GM21423 (cell line): ENCODE measurements around the gene DTNB.
"Not testable (repeated sequence)": the region's sequence is repeated elsewhere in the genome, so short reads cannot be mapped to it uniquely, and the experiment has no call there.

Experiments
- ATAC-seq: cut with Tn5 transposase; IDR thresholded peaks from one replicate; pipeline ENCODE4 v1.9.1; 2021; ENCODE audit warnings: mild to moderate bottlenecking, moderate library complexity; ENCODE audit not compliant: unreplicated experiment

The DTNB gene

GRCh38 chr2:25673300-25674076 lies at the start of gene DTNB:
DTNB (minus strand) TSS chr2:25673577; CDS start chr2:25652660, 20,917 bp downstream.
- ATAC-seq, result peak; percentile 71

- no peak for ATAC-seq
Measured at GRCh38 chr2:25722224-25722623, 48.8 kb upstream of the DTNB start.

GRCh38 chr2:25720575-25720974 lies 47.2 kb upstream of the DTNB start:
- ATAC-seq, result no peak

- no peak for ATAC-seq
Measured at GRCh38 chr2:25714740-25715139, 41.4 kb upstream of the DTNB start.

GRCh38 chr2:25712455-25712854 lies 39.1 kb upstream of the DTNB start:
- no peak for ATAC-seq

- ATAC-seq, result no peak
Measured at GRCh38 chr2:25711675-25712354, 38.4 kb upstream of the DTNB start.

- no peak for ATAC-seq
Measured at GRCh38 chr2:25710750-25711149, 37.4 kb upstream of the DTNB start.

- ATAC-seq, result no peak
Measured at GRCh38 chr2:25709349-25709748, 36.0 kb upstream of the DTNB start.

GRCh38 chr2:25707927-25708590 lies 34.7 kb upstream of the DTNB start:
- no peak for ATAC-seq

GRCh38 chr2:25705575-25705974 lies 32.2 kb upstream of the DTNB start:
- ATAC-seq, result not testable (repeated sequence)

GRCh38 chr2:25701801-25702200 lies 28.4 kb upstream of the DTNB start:
- no peak for ATAC-seq

- no peak for ATAC-seq
Measured at GRCh38 chr2:25700221-25700660, 26.9 kb upstream of the DTNB start.

GRCh38 chr2:25699216-25699615 lies 25.8 kb upstream of the DTNB start:
- no peak for ATAC-seq

GRCh38 chr2:25698752-25699151 lies 25.4 kb upstream of the DTNB start:
- ATAC-seq, result no peak

GRCh38 chr2:25697559-25698341 lies 24.4 kb upstream of the DTNB start:
- ATAC-seq, result no peak

GRCh38 chr2:25692737-25693445 lies 19.5 kb upstream of the DTNB start:
- ATAC-seq, result no peak

- ATAC-seq, result no peak
Measured at GRCh38 chr2:25692143-25692542, 18.8 kb upstream of the DTNB start.

- ATAC-seq, result no peak
Measured at GRCh38 chr2:25690058-25690457, 16.7 kb upstream of the DTNB start.

GRCh38 chr2:25688236-25688635 lies 14.9 kb upstream of the DTNB start:
- ATAC-seq, result no peak

GRCh38 chr2:25685741-25686140 lies 12.4 kb upstream of the DTNB start:
- no peak for ATAC-seq
